ENCODE data around the gene ATAD1. TPM values are rescaled to one million over a fixed set of nuclear protein-coding genes. Genes with fewer than 3 reads are reported as not detected.
A peak's percentile ranks its signal among the peaks of the same experiment; 100 is the strongest.
"Not testable (repeated sequence)": the region's sequence is repeated elsewhere in the genome, so short reads cannot be mapped to it uniquely, and the experiment has no call there.

ATAD1 gene
- total RNA-seq, 1 donor from 2014 or later = 16.9 TPM

- peak in 1 of 2 donors; percentile 51 for DNase-seq (ENCODE audit: low read depth in 2 of 2)
Observed at GRCh38 chr10:87846023-87846422, 28.0 kb upstream of the ATAD1 start.

- no peak for DNase-seq (ENCODE audit: low read depth in 2 of 2)
Observed at GRCh38 chr10:87845624-87845998, 27.6 kb upstream of the ATAD1 start.

- peak; percentile 26 to 75 for DNase-seq (ENCODE audit: low read depth in 2 of 2)
Observed at GRCh38 chr10:87844837-87845623, 27.0 kb upstream of the ATAD1 start.

- DNase-seq (ENCODE audit: low read depth in 2 of 2) = no peak
Observed at GRCh38 chr10:87843714-87844113, 25.7 kb upstream of the ATAD1 start.

- DNase-seq (ENCODE audit: low read depth in 2 of 2) = peak; percentile 45 to 82
Observed at GRCh38 chr10:87842776-87843497, 24.9 kb upstream of the ATAD1 start.

GRCh38 chr10:87842220-87842641 is 24.2 kb upstream of the ATAD1 start:
- peak in 1 of 2 donors; percentile 12 for DNase-seq (ENCODE audit: low read depth in 2 of 2)

GRCh38 chr10:87841186-87841585 is 23.2 kb upstream of the ATAD1 start:
- no peak for DNase-seq (ENCODE audit: low read depth in 2 of 2)

- no peak for DNase-seq (ENCODE audit: low read depth in 2 of 2)
Observed at GRCh38 chr10:87838650-87839049, 20.6 kb upstream of the ATAD1 start.

- no peak for DNase-seq (ENCODE audit: low read depth in 2 of 2)
Observed at GRCh38 chr10:87837445-87837844, 19.4 kb upstream of the ATAD1 start.

- no peak for DNase-seq (ENCODE audit: low read depth in 2 of 2)
Observed at GRCh38 chr10:87836098-87836497, 18.1 kb upstream of the ATAD1 start.

- DNase-seq (ENCODE audit: low read depth in 2 of 2) = no peak
Observed at GRCh38 chr10:87829986-87830729, 12.1 kb upstream of the ATAD1 start.

GRCh38 chr10:87829051-87829450 is 11.0 kb upstream of the ATAD1 start:
- not testable (repeated sequence) for DNase-seq (ENCODE audit: low read depth in 2 of 2)

GRCh38 chr10:87827681-87828080 is 9.7 kb upstream of the ATAD1 start:
- DNase-seq (ENCODE audit: low read depth in 2 of 2) = no peak

GRCh38 chr10:87826653-87827052 is 8.6 kb upstream of the ATAD1 start:
- no peak for DNase-seq (ENCODE audit: low read depth in 2 of 2)

- no peak for DNase-seq (ENCODE audit: low read depth in 2 of 2)
Observed at GRCh38 chr10:87819289-87819585, 1.2 kb upstream of the ATAD1 start.

- DNase-seq (ENCODE audit: low read depth in 2 of 2) = peak in 1 of 2 donors; percentile 50
Observed at GRCh38 chr10:87818505-87819288, 671 bp upstream of the ATAD1 start.

GRCh38 chr10:87816898-87817608 is 973 bp downstream of the ATAD1 start:
- DNase-seq (ENCODE audit: low read depth in 2 of 2) = no peak

GRCh38 chr10:87816163-87816897 is 1.7 kb downstream of the ATAD1 start:
- no peak for DNase-seq (ENCODE audit: low read depth in 2 of 2)

- DNase-seq (ENCODE audit: low read depth in 2 of 2) = no peak
Observed at GRCh38 chr10:87804939-87805569, 13.0 kb downstream of the ATAD1 start.

GRCh38 chr10:87803831-87804230 is 14.2 kb downstream of the ATAD1 start:
- no peak for DNase-seq (ENCODE audit: low read depth in 2 of 2)

All from lung microvascular endothelial cell (primary cell).